NT2/D1 (cell line): Measurements from ENCODE around the gene SPTBN5.

Source experiments
- DNase-seq: peaks from one replicate; pipeline ENCODE4 v3.0.0-alpha.2; 2011; ENCODE audit warnings: low read depth, low spot score
- H3K27me3 ChIP-seq: 2 replicates; pipeline ENCODE4 v1.6.0; 2011; ENCODE audit warnings: mild to moderate bottlenecking; ENCODE audit not compliant: insufficient read length, insufficient read depth
- H3K36me3 ChIP-seq: 2 replicates; pipeline ENCODE4 v1.6.1; 2011; ENCODE audit warnings: mild to moderate bottlenecking, low read length, mixed read lengths; ENCODE audit not compliant: insufficient read depth, insufficient read length
- H3K4me1 ChIP-seq: 2 replicates; pipeline ENCODE4 v1.5.1; 2011; ENCODE audit not compliant: insufficient read depth, insufficient read length
- H3K4me3 ChIP-seq: 2 replicates; pipeline ENCODE4 v1.5.1; 2011; ENCODE audit warnings: low read depth; ENCODE audit not compliant: insufficient read length
- H3K9ac ChIP-seq: 2 replicates; pipeline ENCODE4 v1.6.0; 2011; ENCODE audit warnings: low read depth; ENCODE audit not compliant: insufficient read length
- H3K9me3 ChIP-seq: 2 replicates; pipeline ENCODE4 v1.5.1; 2011; ENCODE audit warnings: mild to moderate bottlenecking, low read length; ENCODE audit not compliant: insufficient read depth
- SUZ12 ChIP-seq: IDR thresholded peaks from 2 replicates; pipeline ENCODE4 v1.6.1; 2011; ENCODE audit not compliant: insufficient read length, insufficient read depth; ENCODE audit errors: extremely low read depth
- YY1 ChIP-seq: IDR thresholded peaks from 2 replicates; pipeline ENCODE4 v1.6.1; 2011; ENCODE audit not compliant: insufficient read length, insufficient read depth
- ZNF274 ChIP-seq: IDR thresholded peaks from 2 replicates; pipeline ENCODE4 v1.6.1; 2011; ENCODE audit warnings: mild to moderate bottlenecking, low read depth, low read length

SPTBN5 gene

GRCh38 chr15:41936649-41937567, 43.1 kb upstream of the SPTBN5 start:
- no peak overlapping the region for H3K9ac ChIP-seq
- H3K4me3 ChIP-seq = no peak overlapping the region
- no peak for DNase-seq
- TF ChIP-seq ZNF274 (no peak), SUZ12 (no peak), YY1 (no peak)
- H3K27me3 ChIP-seq = no peaks in the 10 kb centered on the region
- H3K4me1 ChIP-seq = peaks cover 13% of the 10 kb centered on the region
- no peaks in the 10 kb centered on the region for H3K9me3 ChIP-seq
- peaks cover 41% of the 10 kb centered on the region for H3K36me3 ChIP-seq

- no peak for DNase-seq
- TF ChIP-seq SUZ12 = no peak
- TF ChIP-seq ZNF274 = no peak
- TF ChIP-seq YY1 = no peak
Measured at GRCh38 chr15:41936155-41936554, 42.3 kb upstream of the SPTBN5 start.

DNA sequence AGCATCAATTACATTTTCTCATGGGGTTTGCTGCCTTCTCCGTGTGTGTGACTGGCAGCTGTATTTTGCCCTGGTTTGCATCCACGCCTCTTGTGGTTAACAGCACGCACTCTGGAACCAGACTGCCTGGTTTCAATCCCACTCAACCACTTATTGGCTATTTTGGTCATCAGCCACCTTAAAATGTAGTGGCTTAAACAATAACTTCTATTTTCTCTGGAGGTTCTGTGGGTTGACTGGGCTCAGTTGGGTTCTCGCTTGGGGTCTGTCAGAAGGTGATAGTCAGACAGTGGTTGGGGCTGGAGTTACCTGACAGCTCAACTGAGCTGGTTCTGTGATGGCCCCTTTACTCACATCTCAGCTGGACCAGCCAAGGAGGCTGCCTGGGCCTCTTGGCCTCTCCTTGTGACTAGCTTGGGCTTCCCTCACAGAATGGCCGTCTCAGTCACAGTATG, 41.7 kb upstream of the SPTBN5 start:
- H3K36me3 ChIP-seq = peaks cover 33% of the 10 kb centered on the region
- no peak overlapping the region for H3K9ac ChIP-seq
- H3K27me3 ChIP-seq = no peaks in the 10 kb centered on the region
- no peak for DNase-seq
- no peak for TF ChIP-seq SUZ12
- TF ChIP-seq ZNF274 = no peak
- TF ChIP-seq YY1 = no peak
- peaks cover 9% of the 10 kb centered on the region for H3K4me1 ChIP-seq
- H3K4me3 ChIP-seq = no peak overlapping the region
- H3K9me3 ChIP-seq = no peaks in the 10 kb centered on the region

More at GRCh38 chr15:41936155-41936554, 42.3 kb upstream of the SPTBN5 start:
- Histone ChIP-seq H3K4me3 (no peak overlapping the region), H3K27me3 (no peaks in the 10 kb centered on the region), H3K9me3 (no peaks in the 10 kb centered on the region), H3K9ac (no peak overlapping the region), H3K36me3 (peaks cover 38% of the 10 kb centered on the region), H3K4me1 (peaks cover 9% of the 10 kb centered on the region)

DNA sequence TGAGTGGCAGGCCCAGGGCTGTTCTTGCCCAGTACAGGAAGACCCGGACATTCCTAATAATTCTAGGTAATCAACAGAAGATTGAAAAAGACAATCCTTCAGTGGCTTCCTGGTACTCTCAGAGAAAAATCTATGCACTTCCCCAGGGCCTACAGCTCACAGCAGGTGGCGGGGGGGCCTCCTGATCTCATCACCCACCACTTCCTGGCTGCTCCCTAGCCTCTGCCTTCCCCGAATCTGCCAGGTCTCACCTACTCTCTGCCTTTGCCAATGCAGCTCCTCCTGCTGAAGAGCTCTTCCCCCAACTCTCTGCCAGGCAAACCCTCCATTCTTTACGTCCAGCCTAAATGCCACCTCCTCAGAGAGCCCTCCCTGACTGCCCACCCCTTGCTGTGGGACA, 41.0 kb upstream of the SPTBN5 start:
- no peak overlapping the region for H3K4me3 ChIP-seq
- peaks cover 9% of the 10 kb centered on the region for H3K4me1 ChIP-seq
- H3K9ac ChIP-seq = no peak overlapping the region
- H3K36me3 ChIP-seq = peaks cover 25% of the 10 kb centered on the region
- no peak for DNase-seq
- no peaks in the 10 kb centered on the region for H3K27me3 ChIP-seq
- TF ChIP-seq ZNF274 = no peak
- no peak for TF ChIP-seq YY1
- no peak for TF ChIP-seq SUZ12
- no peaks in the 10 kb centered on the region for H3K9me3 ChIP-seq

GRCh38 chr15:41933771-41934170, 39.9 kb upstream of the SPTBN5 start:
- H3K4me1 ChIP-seq = peaks cover 9% of the 10 kb centered on the region
- TF ChIP-seq SUZ12 (no peak), ZNF274 (no peak), YY1 (no peak)
- no peaks in the 10 kb centered on the region for H3K9me3 ChIP-seq
- no peaks in the 10 kb centered on the region for H3K27me3 ChIP-seq
- H3K4me3 ChIP-seq = no peak overlapping the region
- no peak for DNase-seq
- H3K36me3 ChIP-seq = peaks cover 27% of the 10 kb centered on the region
- H3K9ac ChIP-seq = no peak overlapping the region

GRCh38 chr15:41933326-41933725, 39.5 kb upstream of the SPTBN5 start:
- Histone ChIP-seq H3K9ac (peak overlapping the region; percentile 0), H3K27me3 (no peaks in the 10 kb centered on the region), H3K4me3 (no peak overlapping the region), H3K4me1 (peaks cover 9% of the 10 kb centered on the region), H3K36me3 (peaks cover 26% of the 10 kb centered on the region), H3K9me3 (no peaks in the 10 kb centered on the region)
- DNase-seq = no peak
- TF ChIP-seq ZNF274 = no peak
- no peak for TF ChIP-seq SUZ12
- TF ChIP-seq YY1 = no peak

DNA sequence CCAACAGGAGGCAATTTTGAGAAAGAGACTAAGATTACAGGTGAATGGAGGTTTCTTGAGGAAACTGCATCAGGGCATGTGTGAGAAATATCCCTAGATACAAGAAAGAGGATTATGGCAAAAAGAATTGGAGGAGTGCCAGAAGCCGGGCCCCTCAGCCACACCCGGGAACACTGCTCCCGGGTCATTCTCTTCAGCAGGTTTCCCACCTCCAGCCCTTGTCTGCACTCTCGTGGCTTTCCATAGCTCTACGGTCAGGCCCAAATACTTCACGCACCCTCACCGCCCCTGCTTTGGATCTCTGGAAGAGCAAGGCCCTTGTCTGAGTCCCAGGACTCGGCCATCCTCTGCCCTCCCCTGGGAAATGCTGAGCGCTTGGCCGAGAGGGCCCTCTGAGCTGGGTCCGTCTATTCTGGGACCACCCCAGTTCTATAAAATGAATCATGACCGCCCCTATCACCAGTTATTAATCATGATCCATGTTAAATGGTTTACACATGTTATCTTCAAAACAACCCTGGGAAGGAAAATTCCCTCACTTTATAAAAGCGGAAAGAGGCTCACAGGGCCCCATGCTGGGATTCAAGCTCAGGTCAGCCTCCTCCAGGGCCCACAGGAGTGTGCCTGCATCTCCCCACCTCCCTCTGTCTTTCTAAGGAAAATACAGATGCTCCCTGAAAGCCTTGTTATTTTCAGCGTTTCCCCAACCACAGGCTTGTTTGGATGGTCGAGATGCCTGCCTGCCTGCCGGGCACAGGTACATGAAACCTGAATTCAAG, 38.8 kb upstream of the SPTBN5 start:
- Histone ChIP-seq H3K9ac (peak overlapping the region; percentile 0), H3K9me3 (no peaks in the 10 kb centered on the region), H3K4me1 (peaks cover 9% of the 10 kb centered on the region), H3K27me3 (no peaks in the 10 kb centered on the region), H3K4me3 (no peak overlapping the region), H3K36me3 (peaks cover 25% of the 10 kb centered on the region)
- TF ChIP-seq YY1 (no peak), ZNF274 (no peak), SUZ12 (no peak)
- DNase-seq = no peak
